IMR-90 (cell line): ENCODE data around the gene DCAF5. TPM values are rescaled to one million over a fixed set of nuclear protein-coding genes. Genes with fewer than 3 reads are reported as not detected.

ENCODE experiments used
- ATAC-seq: fragments of 200-7000 bp; cut with Tn5 transposase; 2 replicates; pipeline ENCODE4 v1.9.1; 2020; ENCODE audit warnings: low read depth, mild to moderate bottlenecking, moderate library complexity
- BruUV-seq: library from RNA; stranded (reverse); fragments of 400-500 nt; replicated peaks from 2 replicates; lab custom pipeline; 2021; lab: Mats Ljungman, UMichigan
- CTCF ChIA-PET: fragments of 300-600 bp; formaldehyde crosslinking; extraction: SDS; loops from one replicate; lab custom pipeline; 2021; ENCODE audit warnings: antibody characterized with exemption; lab: Yijun Ruan, JAX
- POLR2A ChIA-PET: fragments of 300-600 bp; sonication (Branson Sonifier 250); formaldehyde crosslinking; loops from one replicate; lab custom pipeline; 2022; ENCODE audit warnings: antibody characterized with exemption; ENCODE audit not compliant: unreplicated experiment; lab: Charles Lee
- DNase-seq: peaks from one replicate; pipeline ENCODE4 v3.0.0; 2013
- H2AFZ ChIP-seq: replicated peaks from 2 replicates; pipeline ENCODE3; 2013; ENCODE audit warnings: low read length, mild to moderate bottlenecking; ENCODE audit not compliant: poor library complexity
- H2AK5ac ChIP-seq: 2 replicates; pipeline ENCODE4 v1.6.1; 2013; ENCODE audit warnings: low read depth, low read length, inconsistent platforms
- H2AK9ac ChIP-seq: replicated peaks from 2 replicates; pipeline ENCODE3; 2013; ENCODE audit warnings: mild to moderate bottlenecking, low read depth, low read length, moderate library complexity; ENCODE audit not compliant: poor library complexity
- H2BK120ac ChIP-seq: 2 replicates; pipeline ENCODE4 v1.6.1; 2013; ENCODE audit warnings: low read depth, low read length, inconsistent platforms
- H2BK15ac ChIP-seq: 3 replicates; pipeline ENCODE4 v1.6.1; 2013; ENCODE audit warnings: low read depth, low read length, inconsistent platforms
- H2BK20ac ChIP-seq: 2 replicates; pipeline ENCODE4 v1.6.1; 2013; ENCODE audit warnings: low read depth, mild to moderate bottlenecking, inconsistent platforms, low read length, moderate library complexity
- H2BK5ac ChIP-seq: 2 replicates; pipeline ENCODE4 v1.6.1; 2013; ENCODE audit warnings: mild to moderate bottlenecking, low read depth, low read length, inconsistent platforms; ENCODE audit not compliant: poor library complexity, severe bottlenecking
- H3K14ac ChIP-seq: replicated peaks from 2 replicates; pipeline ENCODE4 v1.6.1; 2013; ENCODE audit warnings: low read depth, low read length, inconsistent platforms
- H3K18ac ChIP-seq: 2 replicates; pipeline ENCODE4 v1.6.1; 2013; ENCODE audit warnings: low read depth, low read length, control low read depth
- H3K23ac ChIP-seq: 2 replicates; pipeline ENCODE4 v1.6.1; 2013; ENCODE audit warnings: low read depth, low read length, inconsistent platforms
- H3K27ac ChIP-seq: 2 replicates; pipeline ENCODE4 v1.5.1; 2013; ENCODE audit warnings: mild to moderate bottlenecking, control low read depth, low read length; ENCODE audit not compliant: insufficient read depth
- H3K27me3 ChIP-seq: 2 replicates; pipeline ENCODE4 v1.6.1; 2013; ENCODE audit warnings: low read length; ENCODE audit not compliant: control insufficient read depth, insufficient read depth
- H3K36me3 ChIP-seq: 2 replicates; pipeline ENCODE4 v1.6.1; 2013; ENCODE audit warnings: low read length, mixed read lengths; ENCODE audit not compliant: control insufficient read depth, insufficient read depth
- H3K4ac ChIP-seq: 2 replicates; pipeline ENCODE4 v1.6.1; 2013; ENCODE audit warnings: low read depth, low read length, inconsistent platforms
- H3K4me1 ChIP-seq: 2 replicates; pipeline ENCODE4 v1.6.1; 2013; ENCODE audit warnings: low read length, mixed read lengths; ENCODE audit not compliant: control insufficient read depth, insufficient read depth
- H3K4me2 ChIP-seq: 2 replicates; pipeline ENCODE4 v1.6.1; 2013; ENCODE audit warnings: low read depth, mild to moderate bottlenecking, control low read depth, low read length, moderate library complexity
- H3K4me3 ChIP-seq: 2 replicates; pipeline ENCODE4 v1.5.1; 2013; ENCODE audit warnings: low read depth, mild to moderate bottlenecking, control low read depth, low read length, moderate library complexity; ENCODE audit not compliant: insufficient read depth
- H3K56ac ChIP-seq: 2 replicates; pipeline ENCODE4 v1.6.1; 2013; ENCODE audit warnings: low read length, inconsistent platforms; ENCODE audit not compliant: insufficient read depth; ENCODE audit errors: extremely low read depth
- H3K79me1 ChIP-seq, 2 experiments: 2 replicates each; pipeline ENCODE4 v1.6.1; 2013; ENCODE audit warnings: low read length in 2 of 2, inconsistent platforms in 1 of 2, low read depth in 1 of 2
- H3K9ac ChIP-seq: 2 replicates; pipeline ENCODE4 v1.6.1; 2013; ENCODE audit warnings: low read depth, low read length, control low read depth
- H3K9me1 ChIP-seq: 2 replicates; pipeline ENCODE4 v1.6.1; 2013; ENCODE audit warnings: low read length, inconsistent platforms; ENCODE audit not compliant: insufficient read depth
- H3K9me3 ChIP-seq: 2 replicates; pipeline ENCODE4 v1.6.1; 2013; ENCODE audit warnings: low read length; ENCODE audit not compliant: control insufficient read depth, insufficient read depth
- H4K20me1 ChIP-seq: 2 replicates; pipeline ENCODE4 v1.6.1; 2013; ENCODE audit warnings: low read length, inconsistent platforms; ENCODE audit not compliant: insufficient read depth
- H4K5ac ChIP-seq: 2 replicates; pipeline ENCODE4 v1.6.1; 2013; ENCODE audit warnings: mild to moderate bottlenecking, low read depth, low read length, control low read depth
- H4K8ac ChIP-seq, 2 experiments: 2 replicates each; pipeline ENCODE4 v1.6.1; 2013; ENCODE audit warnings: low read depth in 2 of 2, low read length in 2 of 2, control low read depth in 1 of 2, inconsistent platforms in 1 of 2
- H4K91ac ChIP-seq: 2 replicates; pipeline ENCODE4 v1.6.1; 2013; ENCODE audit warnings: low read depth, low read length, inconsistent platforms; ENCODE audit not compliant: insufficient read depth
- CTCF ChIP-seq: conservative IDR thresholded peaks from 2 replicates; pipeline ENCODE4 v1.5.1; 2012; ENCODE audit warnings: mild to moderate bottlenecking, low read depth, low read length, improper control_type of control experiment
- FOS ChIP-seq: fragments of 150-350 bp; IDR thresholded peaks from 2 replicates; pipeline ENCODE4 v1.6.1; 2016; ENCODE audit warnings: low read depth, low read length
- RAD21 ChIP-seq: IDR thresholded peaks from 2 replicates; pipeline ENCODE4 v1.6.1; 2012; ENCODE audit warnings: low read length, improper control_type of control experiment
- WGBS, 2 experiments: methylation state at CpG; one replicate each; pipeline versions ENCODE4 v1.1.5 to v1.1.7; 2013; ENCODE audit warnings: missing lambda C conversion rate in 2 of 2; ENCODE audit not compliant: insufficient read length in 1 of 2; ENCODE audit errors: extremely low coverage in 2 of 2; 5-methylcytosine and 5-hydroxymethylcytosine counted together
- dilution Hi-C: fragments of 300-500 bp; cut with HindIII; formaldehyde crosslinking; loops from one replicate; pipeline ENCODE4 v1.14.3; 2018; ENCODE audit warnings: low sequenced_read_pairs; ENCODE audit not compliant: unreplicated experiment
- in situ Hi-C: fragments of 300-500 bp; cut with MboI; formaldehyde crosslinking; loops from 3 replicates; pipeline ENCODE4 v1.14.3; 2019; ENCODE audit warnings: low sequenced_read_pairs, inconsistent platforms, mixed read lengths
- intact Hi-C: fragments of 100-400 bp; cut with micrococcal nuclease; formaldehyde crosslinking; loops from 2 replicates; pipeline ENCODE4 v1.10.0; 2022
- polyA plus RNA-seq, 3 experiments: library from polyadenylated mRNA; depleted of rRNA; stranded (reverse); fragments of >200 nt; gene quantifications; 2 replicates each; pipeline ENCODE4 v1.2.3, GENCODE V29; 2012; ENCODE audit warnings: low replicate concordance in 1 of 3
- total RNA-seq: library from RNA; depleted of rRNA; stranded (reverse); fragments of >200 nt; gene quantifications from 2 replicates; pipeline ENCODE4 v1.2.3, GENCODE V29; 2012

DCAF5 gene
- total and polyA plus RNA-seq, 2 of the 4 experiments (the other 2 are of a cell fraction): 17.6 to 30.4 TPM

GRCh38 chr14:69088586-69088985 is 64.3 kb downstream of the DCAF5 start:
- intact Hi-C loops: no loop called here
- POLR2A ChIA-PET: no interaction called here
- dilution Hi-C loops: no loop called here
- Histone ChIP-seq H2BK20ac (no peak overlapping the region), H3K9ac (peak overlapping the region; percentile 36), H2AK9ac (no peak overlapping the region), H3K79me1 (peaks cover 29 to 63% of the 10 kb centered on the region in 2 experiments), H2BK15ac (peak overlapping the region; percentile 30; the same call in 1 of the 3 replicates), H2BK5ac (peak overlapping the region; percentile 89), H3K4ac (peak overlapping the region; percentile 61; the same call in 1 of the 2 replicates), H3K9me3 (no peaks in the 10 kb centered on the region), H2AK5ac (peak overlapping the region; percentile 83), H3K36me3 (peaks cover 31% of the 10 kb centered on the region), H3K23ac (0 out of 2 replicates have a peak overlapping the region, but pooled peaks have one; percentile 34), H3K56ac (no peak overlapping the region), H3K27me3 (no peaks in the 10 kb centered on the region), H2BK120ac (peak overlapping the region; percentile 46; the same call in 1 of the 2 replicates), H3K4me1 (peaks cover 7% of the 10 kb centered on the region), H3K27ac (0 out of 2 replicates have a peak overlapping the region, but pooled peaks have one; percentile 38), H3K14ac (peak overlapping the region; percentile 43; the same call in 1 of the 2 replicates), H3K4me2 (peak overlapping the region; percentile 22; the same call in 1 of the 2 replicates), H4K5ac (no peak overlapping the region; the same call in 1 of the 2 replicates), H4K20me1 (peaks cover 2% of the 10 kb centered on the region; the same call in 1 of the 2 replicates), H3K18ac (peak overlapping the region; percentile 74; the same call in 1 of the 2 replicates), H2AFZ (no peak overlapping the region), H4K91ac (no peak overlapping the region), H3K9me1 (peaks cover 9% of the 10 kb centered on the region; the same call in 1 of the 2 replicates), H4K8ac (0 out of 4 replicates have a peak overlapping the region, but pooled peaks of 1 of the 2 experiments have one; percentile 31), H3K4me3 (no peak overlapping the region)
- WGBS, 2 experiments: no CpG with 5 or more reads among the region's 1 CpG
- CTCF ChIA-PET: interaction anchor here (1.3 kb wide), 1 partner anchor 147 kb away, joined by 3 read pairs; no protein-coding TSS in a partner anchor
- DNase-seq (peak; percentile 70), ATAC-seq (peak; percentile 42)
- TF ChIP-seq CTCF: no peak
- no peak for TF ChIP-seq FOS
- TF ChIP-seq RAD21: peak; percentile 1; the same call in 1 of the 2 replicates
- no TSS peak for BruUV-seq
- in situ Hi-C loops: no loop called here
